Gastroesophageal sphincter (tissue), 4 donors: ENCODE measurements around the gene EARS2. TPM values are rescaled to one million over a fixed set of nuclear protein-coding genes. Genes with fewer than 3 reads are reported as not detected.
A peak's percentile ranks its signal among the peaks of the same experiment; 100 is the strongest.

Experiments
- ATAC-seq: fragments of 150-250 bp; one replicate; pipeline ENCODE4 v1.9.1; 2016; ENCODE audit warnings: mild to moderate bottlenecking, moderate library complexity
- H3K27ac ChIP-seq, 4 donors: fragments of 200-600 bp; sonication (generic) in 3 of 4; 1 replicate in 3 of 4; 2 replicates in 1 of 4; pipeline ENCODE4 v1.5.1; 2016 to 2019
- H3K27me3 ChIP-seq: fragments of 200-600 bp; sonication (generic); one replicate; pipeline ENCODE4 v1.5.1; 2019
- H3K36me3 ChIP-seq, 2 donors: fragments of 200-600 bp; sonication (generic); one replicate each; pipeline ENCODE4 v1.5.1; 2019; ENCODE audit warnings: control low read depth in 1 of 2
- H3K4me1 ChIP-seq, 3 donors: fragments of 200-600 bp; sonication (generic); 1 replicate in 2 of 3; 2 replicates in 1 of 3; pipeline ENCODE4 v1.5.1; 2016 to 2019; ENCODE audit warnings: control low read depth in 2 of 3
- H3K4me3 ChIP-seq, 2 donors: fragments of 200-600 bp; sonication (generic); one replicate each; pipeline ENCODE4 v1.5.1; 2019; ENCODE audit warnings: mild to moderate bottlenecking in 1 of 2, moderate library complexity in 1 of 2
- H3K9me3 ChIP-seq, 3 donors: fragments of 200-600 bp; sonication (generic); one replicate each; pipeline ENCODE4 v1.5.1; 2017 to 2019; ENCODE audit warnings: control low read depth in 2 of 3
- CTCF ChIP-seq, 4 experiments: fragments of 200-600 bp in 2 of 4; fragments of 450-650 bp in 2 of 4; sonication (generic) in 1 of 4; IDR thresholded peaks; one replicate each; pipeline ENCODE4 v1.5.1; 2017 to 2019; ENCODE audit warnings: antibody characterized with exemption in 4 of 4, mild to moderate bottlenecking in 2 of 4, moderate library complexity in 2 of 4
- EP300 ChIP-seq: sonication (generic); formaldehyde crosslinking; IDR thresholded peaks from one replicate; pipeline ENCODE4 v1.6.1; 2017; ENCODE audit warnings: antibody characterized with exemption, mild to moderate bottlenecking
- POLR2A ChIP-seq, 2 donors: fragments of 450-650 bp; IDR thresholded peaks; one replicate each; pipeline ENCODE4 v1.6.1; 2017; ENCODE audit warnings: antibody characterized with exemption in 2 of 2, mild to moderate bottlenecking in 2 of 2, moderate library complexity in 1 of 2
- POLR2AphosphoS5 ChIP-seq: sonication (generic); formaldehyde crosslinking; IDR thresholded peaks from one replicate; pipeline ENCODE4 v1.6.1; 2017; ENCODE audit warnings: antibody characterized with exemption
- WGBS, 2 donors: methylation state at CpG; one replicate each; pipeline ENCODE4 v1.1.5; 2018; ENCODE audit warnings: low coverage in 1 of 2; 5-methylcytosine and 5-hydroxymethylcytosine counted together
- total RNA-seq, 4 donors: library from RNA; depleted of rRNA; stranded (reverse); fragments of >200 nt; gene quantifications; one replicate each; pipeline ENCODE4 v1.1.0, GENCODE V29; 2016

The EARS2 gene
- total RNA-seq, 4 donors from 2014 or later = 9.5 to 28.5 (median 18.8) TPM

GRCh38 chr16:23509441-23509754, 47.8 kb downstream of the EARS2 start:
- Histone ChIP-seq H3K9me3 (no peaks in the 10 kb centered on the region), H3K36me3 (peaks cover 0 to 3% of the 10 kb centered on the region in 2 donors), H3K27me3 (no peaks in the 10 kb centered on the region), H3K27ac (peak overlapping the region in 3 of 4 donors; percentile 67 to 92 (median 89)), H3K4me1 (peaks cover 0 to 58% (median 19%) of the 10 kb centered on the region in 3 donors), H3K4me3 (peak overlapping the region; percentile 68 to 90)
- no peak for ATAC-seq
- TF ChIP-seq EP300 = no peak
- no peak for TF ChIP-seq POLR2A (IDR thresholded peaks at IDR 0.05)
- TF ChIP-seq POLR2AphosphoS5 = no peak
- TF ChIP-seq CTCF (IDR thresholded peaks at IDR 0.05) = no peak
- 0 to 7% methylated on average over 1 to 2 of the region's 5 CpGs for WGBS, 2 donors

- peak overlapping the region in 3 of 4 donors; percentile 67 to 92 (median 89) for H3K27ac ChIP-seq
- H3K4me1 ChIP-seq = peaks cover 0 to 64% (median 23%) of the 10 kb centered on the region in 3 donors
- TF ChIP-seq CTCF (IDR thresholded peaks at IDR 0.05) (no peak), POLR2AphosphoS5 (no peak), EP300 (no peak), POLR2A (IDR thresholded peaks at IDR 0.05) (no peak)
- H3K9me3 ChIP-seq = no peaks in the 10 kb centered on the region
- H3K27me3 ChIP-seq = no peaks in the 10 kb centered on the region
- H3K4me3 ChIP-seq = peak overlapping the region; percentile 68 to 90
- H3K36me3 ChIP-seq = no peaks in the 10 kb centered on the region
- ATAC-seq = no peak
- WGBS, 2 donors = 10 to 15% methylated on average over 18 to 19 of the region's 28 CpGs
These were observed 48.3 kb downstream of the EARS2 start for GRCh38 chr16:23508589-23509440.

GRCh38 chr16:23506606-23506994, 50.5 kb downstream of the EARS2 start:
- TF ChIP-seq POLR2A (IDR thresholded peaks at IDR 0.05) = no peak
- no peak for TF ChIP-seq POLR2AphosphoS5
- no peak for TF ChIP-seq CTCF (IDR thresholded peaks at IDR 0.05)
- TF ChIP-seq EP300 = no peak
- Histone ChIP-seq H3K27ac (peak overlapping the region in 1 of 4 donors; percentile 1), H3K27me3 (no peaks in the 10 kb centered on the region), H3K4me1 (peaks cover 0 to 80% (median 23%) of the 10 kb centered on the region in 3 donors), H3K4me3 (no peak overlapping the region), H3K36me3 (peaks cover 0 to 7% of the 10 kb centered on the region in 2 donors), H3K9me3 (no peaks in the 10 kb centered on the region)
- ATAC-seq = no peak
- 95 to 99% methylated on average over 7 to 8 of the region's 8 CpGs for WGBS, 2 donors

GRCh38 chr16:23505671-23506605, 51.2 kb downstream of the EARS2 start:
- TF ChIP-seq CTCF (IDR thresholded peaks at IDR 0.05) = no peak
- no peak for TF ChIP-seq EP300
- no peak for TF ChIP-seq POLR2AphosphoS5
- no peak for TF ChIP-seq POLR2A (IDR thresholded peaks at IDR 0.05)
- H3K4me3 ChIP-seq = no peak overlapping the region
- H3K4me1 ChIP-seq = peaks cover 0 to 83% (median 23%) of the 10 kb centered on the region in 3 donors

More at GRCh38 chr16:23505671-23506605, 51.2 kb downstream of the EARS2 start:
- no peaks in the 10 kb centered on the region for H3K9me3 ChIP-seq
- peak overlapping the region in 3 of 4 donors; percentile 71 to 77 (median 76) for H3K27ac ChIP-seq
- H3K27me3 ChIP-seq = no peaks in the 10 kb centered on the region
- 66 to 91% methylated on average over 3 to 6 of the region's 7 CpGs for WGBS, 2 donors
- no peak for ATAC-seq
- H3K36me3 ChIP-seq = peaks cover 0 to 13% of the 10 kb centered on the region in 2 donors
